ENCODE data around the gene ARHGAP44. TPM values are rescaled to one million over a fixed set of nuclear protein-coding genes. Genes with fewer than 3 reads are reported as not detected.
A peak's percentile ranks its signal among the peaks of the same experiment; 100 is the strongest.

ARHGAP44 gene
- total RNA-seq, 1 experiment from 2014 or later: 9.9 TPM

GRCh38 chr17:13014801-13015200 lies 225.5 kb downstream of the ARHGAP44 start:
- Histone ChIP-seq H3K9ac (ENCODE audit: extremely low read depth, insufficient read length, low read length) (no peak overlapping the region), H3K23ac (ENCODE audit: insufficient read length, low read depth, low read length) (no peak overlapping the region), H3K4me1 (ENCODE audit: insufficient read depth, low read length) (no peaks in the 10 kb centered on the region), H3K56ac (ENCODE audit: insufficient read length, low read depth, low read length) (no peak overlapping the region), H2BK15ac (ENCODE audit: low read depth, low read length) (no peak overlapping the region), H2AFZ (ENCODE audit: low read length) (no peak overlapping the region), H3K14ac (ENCODE audit: insufficient read depth, low read length) (no peak overlapping the region), H4K20me1 (ENCODE audit: control insufficient read depth, insufficient read depth, insufficient read length) (no peaks in the 10 kb centered on the region), H3K18ac (ENCODE audit: insufficient read length, low read depth, low read length) (no peak overlapping the region), H2BK5ac (ENCODE audit: insufficient read length, low read length) (no peak overlapping the region), H4K5ac (ENCODE audit: insufficient read length, low read depth, low read length) (no peak overlapping the region), H2BK120ac (ENCODE audit: low read depth, low read length, poor library complexity, severe bottlenecking) (no peak overlapping the region), H2BK20ac (ENCODE audit: low read depth, low read length, poor library complexity, severe bottlenecking) (no peak overlapping the region), H3K9me3 (ENCODE audit: control insufficient read depth, low read depth, low read length) (no peaks in the 10 kb centered on the region), H3K27ac (ENCODE audit: insufficient read length, low read depth, low read length) (no peak overlapping the region), H3K23me2 (ENCODE audit: insufficient read length, low read depth, low read length, poor library complexity, severe bottlenecking) (peaks cover 4% of the 10 kb centered on the region), H3T11ph (ENCODE audit: low read length) (no peak overlapping the region), H4K8ac (replicated peaks; ENCODE audit: insufficient read length, low read depth, low read length) (no peak overlapping the region), H3K4me2 (ENCODE audit: insufficient read depth, insufficient read length, low read length) (no peak overlapping the region), H3K27me3 (ENCODE audit: insufficient read depth, low read length) (no peaks in the 10 kb centered on the region), H2AK5ac (ENCODE audit: insufficient read length, low read length) (no peak overlapping the region), H4K91ac (ENCODE audit: insufficient read length, low read depth, low read length) (no peak overlapping the region), H2BK12ac (ENCODE audit: insufficient read length, low read depth, low read length) (no peak overlapping the region), H3K4ac (ENCODE audit: low read depth, low read length) (no peak overlapping the region), H3K79me1 (ENCODE audit: insufficient read depth, low read depth, low read length, poor library complexity, severe bottlenecking) (no peaks in the 10 kb centered on the region), H3K79me2 (ENCODE audit: insufficient read depth, low read length) (peaks cover 2% of the 10 kb centered on the region; the same call in 1 of the 2 replicates)
- no peak for DNase-seq
- H3K36me3 Mint-ChIP-seq (ENCODE audit: insufficient read depth in 1 of 3, low read depth in 3 of 3): peaks cover 56 to 72% (median 72%) of the 10 kb centered on the region in 3 experiments
- no CpG with 5 or more reads among the region's 7 CpGs for WGBS (ENCODE audit: extremely low coverage, insufficient read length, low lambda C conversion rate)
- H3K27me3 Mint-ChIP-seq (ENCODE audit: low read depth): no peaks in the 10 kb centered on the region
- peaks cover 7 to 9% of the 10 kb centered on the region in 2 experiments for H3K4me1 Mint-ChIP-seq
- H3K9me3 Mint-ChIP-seq: no peaks in the 10 kb centered on the region
- H3K27ac Mint-ChIP-seq: peak overlapping the region in 1 of 3 experiments; percentile 36; a peak in 1 of 7 replicates
- TF ChIP-seq, protein P1, sequence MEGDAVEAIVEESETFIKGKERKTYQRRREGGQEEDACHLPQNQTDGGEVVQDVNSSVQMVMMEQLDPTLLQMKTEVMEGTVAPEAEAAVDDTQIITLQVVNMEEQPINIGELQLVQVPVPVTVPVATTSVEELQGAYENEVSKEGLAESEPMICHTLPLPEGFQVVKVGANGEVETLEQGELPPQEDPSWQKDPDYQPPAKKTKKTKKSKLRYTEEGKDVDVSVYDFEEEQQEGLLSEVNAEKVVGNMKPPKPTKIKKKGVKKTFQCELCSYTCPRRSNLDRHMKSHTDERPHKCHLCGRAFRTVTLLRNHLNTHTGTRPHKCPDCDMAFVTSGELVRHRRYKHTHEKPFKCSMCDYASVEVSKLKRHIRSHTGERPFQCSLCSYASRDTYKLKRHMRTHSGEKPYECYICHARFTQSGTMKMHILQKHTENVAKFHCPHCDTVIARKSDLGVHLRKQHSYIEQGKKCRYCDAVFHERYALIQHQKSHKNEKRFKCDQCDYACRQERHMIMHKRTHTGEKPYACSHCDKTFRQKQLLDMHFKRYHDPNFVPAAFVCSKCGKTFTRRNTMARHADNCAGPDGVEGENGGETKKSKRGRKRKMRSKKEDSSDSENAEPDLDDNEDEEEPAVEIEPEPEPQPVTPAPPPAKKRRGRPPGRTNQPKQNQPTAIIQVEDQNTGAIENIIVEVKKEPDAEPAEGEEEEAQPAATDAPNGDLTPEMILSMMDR (conservative IDR thresholded peaks at IDR 0.05): no peak
- H3K4me3 Mint-ChIP-seq: no peak overlapping the region
